ENCODE measurements around the gene EPB41L2.
"Not testable (repeated sequence)": the region's sequence is repeated elsewhere in the genome, so short reads cannot be mapped to it uniquely, and the experiment has no call there.

EPB41L2 gene

GRCh38 chr6:131003488-131004386, 59.3 kb downstream of the EPB41L2 start:
- no peak for DNase-seq (ENCODE audit: low read depth)

- no peak for DNase-seq (ENCODE audit: low read depth)
These were observed 60.4 kb downstream of the EPB41L2 start for GRCh38 chr6:131002661-131002980.

- no peak for DNase-seq (ENCODE audit: low read depth)
These were observed 60.9 kb downstream of the EPB41L2 start for GRCh38 chr6:131001945-131002660.

- DNase-seq (ENCODE audit: low read depth) = no peak
These were observed 61.8 kb downstream of the EPB41L2 start for GRCh38 chr6:131001111-131001736.

- no peak for DNase-seq (ENCODE audit: low read depth)
These were observed 62.5 kb downstream of the EPB41L2 start for GRCh38 chr6:131000544-131000943.

- DNase-seq (ENCODE audit: low read depth) = no peak
These were observed 65.8 kb downstream of the EPB41L2 start for GRCh38 chr6:130997061-130997753.

GRCh38 chr6:130996635-130997034, 66.4 kb downstream of the EPB41L2 start:
- no peak for DNase-seq (ENCODE audit: low read depth)

- no peak for DNase-seq (ENCODE audit: low read depth)
These were observed 67.1 kb downstream of the EPB41L2 start for GRCh38 chr6:130995783-130996447.

- no peak for DNase-seq (ENCODE audit: low read depth)
These were observed 68.5 kb downstream of the EPB41L2 start for GRCh38 chr6:130994319-130995097.

GRCh38 chr6:130993292-130993765, 69.7 kb downstream of the EPB41L2 start:
- no peak for DNase-seq (ENCODE audit: low read depth)

GRCh38 chr6:130991422-130992137, 71.5 kb downstream of the EPB41L2 start:
- no peak for DNase-seq (ENCODE audit: low read depth)

GRCh38 chr6:130987539-130987938, 75.5 kb downstream of the EPB41L2 start:
- DNase-seq (ENCODE audit: low read depth) = not testable (repeated sequence)

- DNase-seq (ENCODE audit: low read depth) = no peak
These were observed 77.9 kb downstream of the EPB41L2 start for GRCh38 chr6:130985115-130985514.

- DNase-seq (ENCODE audit: low read depth) = no peak
These were observed 80.0 kb downstream of the EPB41L2 start for GRCh38 chr6:130982941-130983456.

GRCh38 chr6:130982135-130982534, 80.9 kb downstream of the EPB41L2 start:
- DNase-seq (ENCODE audit: low read depth) = no peak

GRCh38 chr6:130981409-130981808, 81.6 kb downstream of the EPB41L2 start:
- DNase-seq (ENCODE audit: low read depth) = no peak

GRCh38 chr6:130980310-130981032, 82.6 kb downstream of the EPB41L2 start:
- no peak for DNase-seq (ENCODE audit: low read depth)

GRCh38 chr6:130978660-130979396, 84.2 kb downstream of the EPB41L2 start:
- no peak for DNase-seq (ENCODE audit: low read depth)

Data from activated T-cell treated with anti-CD3 and anti-CD28 coated beads for 48 hours (primary cell).